ENCODE data around the gene CEP63. TPM values are rescaled to one million over a fixed set of nuclear protein-coding genes. Genes with fewer than 3 reads are reported as not detected.

The CEP63 gene
- total RNA-seq, 3 donors from 2014 or later (not counting 1 experiment from before 2014, with no cell fraction given): 17.9 to 25.7 (median 19.5) TPM

- Mint-ChIP-seq H3K27me3 (ENCODE audit: low read depth in 2 of 2) (no peaks in the 10 kb centered on the region), H3K4me3 (no peak overlapping the region), H3K4me1 (no peaks in the 10 kb centered on the region), H3K9me3 (no peaks in the 10 kb centered on the region), H3K27ac (no peak overlapping the region), H3K36me3 (peaks cover 7% of the 10 kb centered on the region)
- Histone ChIP-seq H3K27ac (ENCODE audit: low read length) (no peak overlapping the region), H3K4me1 (ENCODE audit: control insufficient read depth, insufficient read depth, low read length) (no peaks in the 10 kb centered on the region), H3K4me3 (ENCODE audit: low read length) (no peak overlapping the region), H3K27me3 (ENCODE audit: control insufficient read depth, insufficient read depth, low read length) (no peaks in the 10 kb centered on the region), H3K36me3 (ENCODE audit: control insufficient read depth, insufficient read depth, low read length) (peaks cover 35% of the 10 kb centered on the region), H3K9me3 (ENCODE audit: control insufficient read depth, insufficient read depth, low read length) (no peaks in the 10 kb centered on the region)
- peak; percentile 80 for TF ChIP-seq CTCF (IDR thresholded peaks at IDR 0.05)
- intact Hi-C loops (cut with micrococcal nuclease): loop anchor here (1.0 to 5.0 kb wide), 4 partner anchors 166 to 542 kb away; no protein-coding TSS in a partner anchor
- DNase-seq (peak; percentile 63 to 86), ATAC-seq (peak; percentile 76 to 82 (median 77))
- WGBS (ENCODE audit: insufficient coverage): 35% methylated on average over 7 of the region's 9 CpGs
These were observed 11.8 kb upstream of the CEP63 start for GRCh38 chr3:134473868-134474546.

- Histone ChIP-seq H3K27me3 (ENCODE audit: control insufficient read depth, insufficient read depth, low read length) (no peaks in the 10 kb centered on the region), H3K27ac (ENCODE audit: low read length) (no peak overlapping the region), H3K4me1 (ENCODE audit: control insufficient read depth, insufficient read depth, low read length) (no peaks in the 10 kb centered on the region), H3K36me3 (ENCODE audit: control insufficient read depth, insufficient read depth, low read length) (peaks cover 38% of the 10 kb centered on the region), H3K4me3 (ENCODE audit: low read length) (no peak overlapping the region), H3K9me3 (ENCODE audit: control insufficient read depth, insufficient read depth, low read length) (no peaks in the 10 kb centered on the region)
- DNase-seq: no peak
- H3K9me3 Mint-ChIP-seq: no peaks in the 10 kb centered on the region
- no peak for TF ChIP-seq CTCF (IDR thresholded peaks at IDR 0.05)
- no peak for ATAC-seq
- no peaks in the 10 kb centered on the region for H3K27me3 Mint-ChIP-seq (ENCODE audit: low read depth in 2 of 2)
- peaks cover 7% of the 10 kb centered on the region for H3K36me3 Mint-ChIP-seq
- no peak overlapping the region for H3K4me3 Mint-ChIP-seq
- intact Hi-C loops (cut with micrococcal nuclease): loop anchor here (1.0 to 5.0 kb wide), 4 partner anchors 167 to 543 kb away; no protein-coding TSS in a partner anchor
- 98% methylated on average over 5 of the region's 5 CpGs for WGBS (ENCODE audit: insufficient coverage)
- no peaks in the 10 kb centered on the region for H3K4me1 Mint-ChIP-seq
- no peak overlapping the region for H3K27ac Mint-ChIP-seq
These were observed 10.9 kb upstream of the CEP63 start for GRCh38 chr3:134474956-134475355.

GRCh38 chr3:134476306-134476705 lies 9.6 kb upstream of the CEP63 start:
- H3K27me3 Mint-ChIP-seq (ENCODE audit: low read depth in 2 of 2): no peaks in the 10 kb centered on the region
- ATAC-seq (no peak), DNase-seq (no peak)
- 93% methylated on average over 3 of the region's 4 CpGs for WGBS (ENCODE audit: insufficient coverage)
- no peak overlapping the region for H3K4me3 ChIP-seq (ENCODE audit: low read length)
- H3K36me3 Mint-ChIP-seq: peaks cover 7% of the 10 kb centered on the region
- no peak for TF ChIP-seq CTCF (IDR thresholded peaks at IDR 0.05)
- H3K27ac Mint-ChIP-seq: peak overlapping the region in 1 of 2 donors; percentile 24
- H3K4me1 Mint-ChIP-seq: no peaks in the 10 kb centered on the region
- H3K27ac ChIP-seq (ENCODE audit: low read length): no peak overlapping the region
- no peaks in the 10 kb centered on the region for H3K27me3 ChIP-seq (ENCODE audit: control insufficient read depth, insufficient read depth, low read length)
- peaks cover 52% of the 10 kb centered on the region for H3K36me3 ChIP-seq (ENCODE audit: control insufficient read depth, insufficient read depth, low read length)
- H3K9me3 Mint-ChIP-seq: no peaks in the 10 kb centered on the region
- intact Hi-C loops (cut with micrococcal nuclease): no loop called here
- no peak overlapping the region for H3K4me3 Mint-ChIP-seq
- H3K9me3 ChIP-seq (ENCODE audit: control insufficient read depth, insufficient read depth, low read length): no peaks in the 10 kb centered on the region
- no peaks in the 10 kb centered on the region for H3K4me1 ChIP-seq (ENCODE audit: control insufficient read depth, insufficient read depth, low read length)

- no peak for ATAC-seq
- Histone ChIP-seq H3K27ac (ENCODE audit: low read length) (no peak overlapping the region), H3K27me3 (ENCODE audit: control insufficient read depth, insufficient read depth, low read length) (no peaks in the 10 kb centered on the region), H3K9me3 (ENCODE audit: control insufficient read depth, insufficient read depth, low read length) (no peaks in the 10 kb centered on the region), H3K4me3 (ENCODE audit: low read length) (no peak overlapping the region), H3K36me3 (ENCODE audit: control insufficient read depth, insufficient read depth, low read length) (peaks cover 59% of the 10 kb centered on the region), H3K4me1 (ENCODE audit: control insufficient read depth, insufficient read depth, low read length) (no peaks in the 10 kb centered on the region)
- over 99% methylated on average over 6 of the region's 6 CpGs for WGBS (ENCODE audit: insufficient coverage)
- intact Hi-C loops (cut with micrococcal nuclease): no loop called here
- Mint-ChIP-seq H3K27ac (peak overlapping the region in 1 of 2 donors; percentile 24), H3K27me3 (ENCODE audit: low read depth in 2 of 2) (no peaks in the 10 kb centered on the region), H3K36me3 (peaks cover 7% of the 10 kb centered on the region), H3K9me3 (no peaks in the 10 kb centered on the region), H3K4me3 (no peak overlapping the region), H3K4me1 (no peaks in the 10 kb centered on the region)
- no peak for DNase-seq
- TF ChIP-seq CTCF (IDR thresholded peaks at IDR 0.05): no peak
These were observed 8.9 kb upstream of the CEP63 start for GRCh38 chr3:134477002-134477401.

All from natural killer cell (primary cell).